Stimulated activated CD4-positive, alpha-beta T cell treated with anti-CD3 and anti-CD28 coated beads, Interleukin-2, amount 100 ng/mL, for 4 hours (primary cell): ENCODE results near the gene TMEM89.

ENCODE experiments used
- DNase-seq: peaks from one replicate; pipeline ENCODE4 v3.0.0-alpha.2; 2020; ENCODE audit warnings: low read depth

The TMEM89 gene, protein sequence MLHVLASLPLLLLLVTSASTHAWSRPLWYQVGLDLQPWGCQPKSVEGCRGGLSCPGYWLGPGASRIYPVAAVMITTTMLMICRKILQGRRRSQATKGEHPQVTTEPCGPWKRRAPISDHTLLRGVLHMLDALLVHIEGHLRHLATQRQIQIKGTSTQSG

DNA sequence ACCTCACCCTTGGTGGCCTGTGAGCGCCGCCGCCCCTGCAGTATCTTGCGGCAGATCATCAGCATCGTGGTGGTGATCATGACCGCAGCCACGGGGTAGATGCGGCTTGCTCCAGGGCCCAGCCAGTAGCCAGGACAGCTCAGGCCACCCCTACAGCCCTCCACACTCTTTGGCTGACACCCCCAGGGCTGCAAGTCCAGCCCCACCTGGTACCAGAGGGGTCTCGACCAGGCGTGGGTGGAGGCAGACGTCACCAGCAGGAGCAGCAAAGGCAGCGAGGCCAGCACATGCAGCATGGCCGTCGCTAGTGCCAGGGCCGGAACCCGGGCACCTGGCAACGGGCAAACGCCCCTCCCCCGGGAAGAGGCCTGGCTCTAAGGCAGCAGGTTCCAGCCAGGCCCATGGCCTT is at the start of gene TMEM89:
TMEM89 (minus strand) TSS at position 309 of the 409 bp plus-strand sequence; CDS start at position 296, 13 bp downstream.
- DNase-seq, result no peak

DNA sequence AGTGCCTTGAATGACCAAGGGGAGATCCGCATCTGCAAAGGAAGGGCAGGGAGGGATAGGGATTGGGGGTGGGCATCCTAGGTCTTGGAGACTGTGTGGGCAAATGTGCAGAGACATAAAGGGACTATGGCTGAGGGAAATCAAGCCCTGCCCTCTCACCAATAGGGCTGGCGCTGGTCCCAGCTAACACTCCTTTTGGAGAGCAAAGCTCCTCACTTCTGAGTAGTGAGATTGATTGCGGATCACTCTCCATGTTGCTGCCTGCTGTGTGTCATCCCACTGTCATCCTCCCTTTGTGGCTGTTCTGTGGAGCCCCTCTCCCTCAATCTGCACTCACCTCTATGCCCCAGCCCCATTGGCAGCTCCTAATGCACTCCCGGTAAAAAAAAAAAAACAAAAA is 43.4 kb upstream of the TMEM89 start:
- no peak for DNase-seq

DNA sequence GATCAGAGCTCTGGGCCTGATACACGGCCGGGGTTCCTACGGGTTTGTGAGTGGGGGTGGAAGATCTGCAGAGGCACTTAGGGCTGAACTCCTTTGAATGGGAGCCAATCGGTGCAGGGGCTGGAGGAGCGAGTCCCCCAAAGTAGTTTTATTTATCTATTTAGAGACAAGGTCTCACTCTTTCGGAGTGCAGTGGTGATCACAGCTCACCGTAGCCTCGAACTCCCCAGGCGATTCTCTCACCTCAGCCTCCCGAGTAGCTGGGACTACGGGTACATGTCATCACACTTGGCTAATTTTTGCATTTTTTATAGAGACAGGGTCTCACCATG is 42.7 kb upstream of the TMEM89 start:
- DNase-seq, result no peak

DNA sequence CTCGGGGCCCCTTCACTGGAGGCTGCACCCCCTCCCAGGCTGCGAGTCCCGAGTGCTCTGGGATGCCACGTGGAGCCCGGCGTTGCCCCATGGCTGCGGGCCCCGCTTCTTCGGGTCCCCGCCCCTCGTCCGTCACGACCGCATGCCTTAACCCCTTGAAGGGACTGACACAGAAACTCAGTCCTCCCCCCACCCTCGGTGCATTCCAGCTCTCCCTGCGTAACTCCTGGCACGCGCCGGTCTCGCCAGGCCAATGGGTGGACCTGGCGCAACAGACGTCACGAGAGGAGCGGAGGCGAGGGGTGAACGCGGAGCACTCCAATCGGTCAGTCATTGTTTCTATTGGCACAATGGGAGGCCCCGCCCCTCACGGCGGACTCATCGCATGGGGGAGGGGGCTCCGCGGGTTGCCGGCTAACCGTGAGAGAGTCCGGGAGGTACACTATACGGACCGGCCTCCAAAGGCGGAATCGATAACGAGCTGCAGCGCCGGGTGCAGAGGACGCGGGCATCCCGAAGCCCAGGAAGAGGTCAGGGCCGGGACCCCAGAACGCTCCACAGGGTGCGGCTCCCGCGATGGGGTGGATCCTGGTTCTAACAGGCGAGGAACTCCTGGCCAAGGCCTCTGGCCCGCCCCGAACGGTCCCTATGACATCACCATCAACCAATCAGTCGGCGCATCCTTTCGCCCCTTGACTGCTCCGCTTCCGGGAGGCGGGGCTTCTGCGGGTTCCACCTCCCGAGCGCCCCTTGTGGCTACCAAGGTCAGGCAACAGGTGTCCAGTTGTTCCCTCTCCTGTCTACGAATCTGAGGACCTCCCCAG is 42.1 kb upstream of the TMEM89 start:
- peak; percentile 71 for DNase-seq

- DNase-seq, result peak; percentile 18
These were observed 41.4 kb upstream of the TMEM89 start, which contains the start of gene CELSR3 for GRCh38 chr3:48662753-48663488. TSS of gene CELSR3 (minus strand) at chr3:48662886. CDS start at chr3:48662634, 252 bp downstream.

GRCh38 chr3:48662145-48662752 is 40.7 kb upstream of the TMEM89 start:
- DNase-seq, result no peak

GRCh38 chr3:48661501-48662144 is 40.1 kb upstream of the TMEM89 start:
- DNase-seq, result peak; percentile 41

- DNase-seq, result no peak
These were observed 39.3 kb upstream of the TMEM89 start for GRCh38 chr3:48660800-48661400.

DNA sequence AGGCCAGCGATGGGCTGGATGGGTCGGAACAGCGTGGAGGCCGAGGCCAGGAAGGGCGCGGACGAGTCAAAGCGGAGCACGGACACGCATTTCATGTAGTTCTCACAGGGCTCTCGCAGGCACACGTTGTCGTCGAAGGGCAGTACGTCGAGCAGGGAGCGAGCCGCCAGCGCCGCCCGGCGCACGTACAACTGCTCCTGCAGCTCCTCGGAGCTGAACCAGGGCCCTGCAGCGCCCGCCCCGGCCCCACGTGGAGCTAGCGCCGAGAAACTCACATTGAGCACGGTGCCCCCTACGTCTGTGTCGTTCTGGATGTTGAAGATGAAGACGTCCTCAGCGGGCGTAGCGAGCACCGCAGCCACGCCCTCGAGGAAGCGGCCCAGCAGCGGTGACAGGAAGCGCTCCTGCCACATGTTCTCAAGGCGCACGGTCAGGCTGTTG is 35.3 kb upstream of the TMEM89 start:
- no peak for DNase-seq

GRCh38 chr3:48656061-48656840 is 34.7 kb upstream of the TMEM89 start:
- DNase-seq, result peak; percentile 82

GRCh38 chr3:48655606-48656005 is 34.0 kb upstream of the TMEM89 start:
- DNase-seq, result peak; percentile 63

DNA sequence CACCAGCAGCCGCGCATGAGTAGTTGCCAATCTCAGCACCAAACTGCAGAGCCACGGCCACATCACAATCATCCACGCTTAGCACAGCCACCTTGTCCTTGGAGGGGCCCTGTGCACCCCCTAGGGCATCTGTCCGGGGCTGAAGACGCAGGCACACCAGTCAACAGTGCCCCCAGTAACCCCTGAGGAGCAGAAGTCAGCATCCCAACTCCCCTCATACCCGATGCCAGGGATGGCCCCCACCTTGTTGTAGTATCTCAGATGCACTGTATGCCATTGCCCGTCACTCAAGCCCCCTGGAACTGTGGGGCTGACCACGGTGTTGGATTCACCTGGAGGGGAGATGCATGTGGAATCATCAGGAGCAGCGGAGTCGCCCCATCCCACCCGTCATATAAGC is 33.5 kb upstream of the TMEM89 start:
- DNase-seq, result no peak

DNA sequence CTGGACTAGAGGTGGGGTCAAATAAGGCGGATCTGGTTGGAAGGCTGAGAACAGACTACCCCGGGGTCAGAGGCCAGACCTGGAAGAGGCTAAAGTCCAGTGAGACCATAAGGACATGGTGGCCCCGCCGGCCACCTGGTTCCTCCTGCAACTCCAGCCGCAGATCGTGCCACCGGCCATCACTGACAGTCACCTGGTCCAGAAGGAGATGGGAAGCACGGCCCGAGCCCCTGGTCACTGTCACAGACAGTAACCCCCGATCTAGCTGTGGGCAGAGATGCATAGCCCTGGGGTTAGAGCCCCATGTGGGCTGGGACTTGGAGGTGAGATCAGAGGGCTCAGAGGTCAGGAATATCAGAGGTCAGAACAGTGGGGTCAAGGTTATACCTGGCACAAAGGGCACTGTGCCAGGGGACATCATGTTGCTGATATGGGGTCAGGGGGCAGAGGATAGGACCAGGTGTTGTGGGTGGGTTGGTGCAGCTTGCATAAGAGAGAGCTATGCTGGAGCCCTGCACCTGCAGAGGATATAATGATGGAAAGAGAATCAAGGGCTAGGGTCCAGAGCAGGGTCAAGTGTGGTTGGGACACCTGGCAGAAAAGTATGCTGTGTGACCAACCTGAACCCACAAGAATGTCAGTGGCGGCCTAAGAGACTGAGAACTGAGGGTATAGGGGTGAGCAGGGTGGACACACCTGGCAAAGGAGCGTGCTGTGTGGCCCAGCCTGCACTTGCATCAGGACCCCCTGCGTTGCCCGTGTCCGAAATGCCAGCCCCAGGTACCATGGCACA is 31.6 kb upstream of the TMEM89 start:
- DNase-seq, result no peak

DNA sequence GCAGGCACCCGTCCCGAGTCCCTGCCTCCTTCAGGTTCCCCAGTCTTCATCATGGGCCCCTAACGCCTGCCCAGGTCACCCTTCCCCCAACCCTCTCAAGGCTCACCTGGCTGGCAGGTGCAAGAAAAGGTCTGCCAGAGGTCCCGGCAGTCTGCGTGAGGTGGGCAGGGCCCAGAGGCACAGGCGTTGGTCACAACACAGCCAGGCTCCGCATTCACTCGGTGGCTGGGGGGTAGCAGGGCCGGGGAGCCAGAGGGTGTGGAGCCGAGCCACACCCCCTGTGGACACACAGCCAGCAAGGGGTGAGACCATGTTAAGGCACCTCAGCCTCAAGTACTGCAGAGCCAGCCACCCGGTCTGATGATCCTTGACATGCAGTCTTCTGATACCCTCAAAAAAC is 30.2 kb upstream of the TMEM89 start:
- no peak for DNase-seq

- DNase-seq, result no peak
These were observed 29.2 kb upstream of the TMEM89 start for GRCh38 chr3:48650723-48651122.

DNA sequence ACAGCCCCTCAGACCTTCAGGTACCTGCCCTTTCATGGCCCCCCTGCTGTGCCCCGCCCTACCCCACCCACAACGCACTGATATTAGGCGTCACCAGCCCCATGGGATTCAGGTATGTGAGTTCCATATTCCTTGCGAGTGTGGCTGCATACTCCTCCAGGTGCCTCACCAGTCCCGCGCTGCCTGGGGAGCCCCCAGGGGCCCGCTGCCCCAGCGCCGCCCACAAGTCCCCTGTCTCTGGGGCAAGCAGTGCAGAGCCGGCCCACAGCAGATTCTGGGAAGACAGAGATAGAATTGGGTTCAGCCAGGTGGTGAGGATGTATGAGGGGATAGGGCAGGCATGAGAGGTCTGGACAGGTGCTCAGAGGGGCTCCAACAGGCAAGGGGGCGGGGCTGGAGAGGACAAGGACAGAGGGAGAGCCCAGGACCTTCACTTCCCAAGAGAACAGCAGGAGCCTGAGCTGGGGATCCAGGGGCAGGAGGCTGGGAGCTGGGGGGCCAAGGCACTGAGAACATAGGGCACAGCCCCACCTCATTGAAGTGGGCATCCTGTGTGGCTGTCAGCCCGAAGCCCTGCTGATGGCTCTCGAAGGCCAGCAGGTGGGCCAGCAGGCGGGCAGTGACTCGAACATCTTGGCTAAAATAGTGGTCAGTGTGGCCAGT is 26.8 kb upstream of the TMEM89 start:
- DNase-seq, result no peak

DNA sequence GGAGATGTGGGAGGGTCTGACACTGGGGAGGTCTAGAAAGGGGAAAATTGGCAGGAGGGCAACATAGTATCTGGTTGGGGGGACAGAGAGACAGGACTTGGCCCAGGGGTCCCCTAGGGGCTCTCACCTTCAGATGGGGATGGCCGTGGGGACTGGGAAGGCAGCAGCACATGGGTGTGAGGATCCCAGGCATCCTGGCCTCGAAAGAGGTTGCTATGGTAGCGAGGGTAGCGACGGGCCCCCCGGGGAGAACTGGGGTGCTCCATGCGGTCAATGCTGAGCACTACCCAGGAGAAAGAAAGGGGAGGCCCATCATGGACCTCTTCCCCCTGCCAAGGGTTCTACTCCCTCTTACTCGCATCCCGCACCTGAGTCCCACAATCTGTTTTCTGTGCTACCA is 26.1 kb upstream of the TMEM89 start:
- no peak for DNase-seq

- no peak for DNase-seq
These were observed 23.6 kb upstream of the TMEM89 start for GRCh38 chr3:48644898-48645760.
